SK-N-SH treated with all-trans-retinoic acid at 6 μM for 48 hours (cell line): ENCODE results near the gene ANKRD23.

Source experiments
- ARNTL ChIP-seq: fragments of 450-650 bp; formaldehyde crosslinking; IDR thresholded peaks from 2 replicates; pipeline ENCODE4 v1.5.0; 2020; ENCODE audit warnings: low read depth, mild to moderate bottlenecking, moderate library complexity, borderline replicate concordance
- CSDC2 ChIP-seq: fragments of 250-450 bp; sonication (Bioruptor Pico); IDR thresholded peaks from 2 replicates; pipeline ENCODE4 v1.5.0; 2020; ENCODE audit warnings: mild to moderate bottlenecking, moderate library complexity
- GLIS3 ChIP-seq: fragments of 250-450 bp; sonication (Bioruptor Pico); IDR thresholded peaks from 2 replicates; pipeline ENCODE4 v1.5.0; 2020; ENCODE audit warnings: mild to moderate bottlenecking, moderate library complexity
- ISL1 ChIP-seq: fragments of 250-450 bp; sonication (Bioruptor Pico); IDR thresholded peaks from 2 replicates; pipeline ENCODE4 v2.1.2; 2022; ENCODE audit warnings: mild to moderate bottlenecking, moderate library complexity
- OSR1 ChIP-seq: fragments of 250-450 bp; sonication (Bioruptor Pico); IDR thresholded peaks from 2 replicates; pipeline ENCODE4 v1.8.0; 2022; ENCODE audit warnings: moderate library complexity, mild to moderate bottlenecking, inconsistent platforms
- TOX ChIP-seq: fragments of 250-450 bp; sonication (Bioruptor Pico); IDR thresholded peaks from 2 replicates; pipeline ENCODE4 v1.8.0; 2021; ENCODE audit warnings: mild to moderate bottlenecking, moderate library complexity, borderline replicate concordance
- ZC3H10 ChIP-seq: fragments of 250-450 bp; sonication (Bioruptor Pico); IDR thresholded peaks from 2 replicates; pipeline ENCODE4 v1.5.1; 2021; ENCODE audit warnings: mild to moderate bottlenecking, moderate library complexity
- ZFP30 ChIP-seq: fragments of 450-650 bp; formaldehyde crosslinking; IDR thresholded peaks from 2 replicates; pipeline ENCODE4 v1.5.0; 2022; ENCODE audit warnings: mild to moderate bottlenecking, moderate library complexity
- ZNF565 ChIP-seq: fragments of 450-650 bp; formaldehyde crosslinking; conservative IDR thresholded peaks from 2 replicates; pipeline ENCODE4 v1.5.0; 2020; ENCODE audit warnings: low read depth, mild to moderate bottlenecking, moderate library complexity
- ZNF8 ChIP-seq: fragments of 450-650 bp; formaldehyde crosslinking; IDR thresholded peaks from 2 replicates; pipeline ENCODE4 v1.5.0; 2020; ENCODE audit warnings: mild to moderate bottlenecking, moderate library complexity
- TF ChIP-seq, protein P1 (sequence below): fragments of 250-450 bp; sonication (Bioruptor Pico); IDR thresholded peaks from 2 replicates; pipeline ENCODE4 v1.5.0; 2020; ENCODE audit warnings: mild to moderate bottlenecking, moderate library complexity
- TF ChIP-seq, protein P2 (sequence below): fragments of 250-450 bp; sonication (Bioruptor Pico); IDR thresholded peaks from 2 replicates; pipeline ENCODE4 v1.5.1; 2020; ENCODE audit warnings: low read depth, mild to moderate bottlenecking, moderate library complexity
- TF ChIP-seq, protein P3 (sequence below): fragments of 250-450 bp; sonication (Bioruptor Pico); IDR thresholded peaks from 2 replicates; pipeline ENCODE4 v1.8.0; 2021; ENCODE audit warnings: low read depth, mild to moderate bottlenecking, moderate library complexity, borderline replicate concordance

DNA sequence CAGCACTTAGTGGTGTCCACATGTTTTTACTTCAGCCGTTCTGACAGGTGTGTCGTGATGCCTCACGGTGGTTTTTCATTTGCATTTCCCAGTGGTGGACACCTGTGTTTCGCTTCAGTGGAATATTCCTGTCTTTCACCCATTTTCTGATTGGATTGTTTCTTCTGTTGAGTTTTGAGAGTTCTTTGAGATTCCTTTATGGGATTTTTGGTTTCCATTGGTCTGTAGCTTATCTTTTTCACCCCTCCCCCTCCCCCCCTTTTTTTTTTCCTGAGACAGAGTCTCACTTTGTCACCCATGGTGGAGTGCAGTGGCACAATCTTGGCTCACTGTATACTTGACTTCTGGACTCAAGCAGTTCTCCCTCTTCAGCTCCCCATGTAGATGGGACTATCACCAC is 8.0 kb downstream of the ANKRD23 start:
- TF ChIP-seq, protein P1, sequence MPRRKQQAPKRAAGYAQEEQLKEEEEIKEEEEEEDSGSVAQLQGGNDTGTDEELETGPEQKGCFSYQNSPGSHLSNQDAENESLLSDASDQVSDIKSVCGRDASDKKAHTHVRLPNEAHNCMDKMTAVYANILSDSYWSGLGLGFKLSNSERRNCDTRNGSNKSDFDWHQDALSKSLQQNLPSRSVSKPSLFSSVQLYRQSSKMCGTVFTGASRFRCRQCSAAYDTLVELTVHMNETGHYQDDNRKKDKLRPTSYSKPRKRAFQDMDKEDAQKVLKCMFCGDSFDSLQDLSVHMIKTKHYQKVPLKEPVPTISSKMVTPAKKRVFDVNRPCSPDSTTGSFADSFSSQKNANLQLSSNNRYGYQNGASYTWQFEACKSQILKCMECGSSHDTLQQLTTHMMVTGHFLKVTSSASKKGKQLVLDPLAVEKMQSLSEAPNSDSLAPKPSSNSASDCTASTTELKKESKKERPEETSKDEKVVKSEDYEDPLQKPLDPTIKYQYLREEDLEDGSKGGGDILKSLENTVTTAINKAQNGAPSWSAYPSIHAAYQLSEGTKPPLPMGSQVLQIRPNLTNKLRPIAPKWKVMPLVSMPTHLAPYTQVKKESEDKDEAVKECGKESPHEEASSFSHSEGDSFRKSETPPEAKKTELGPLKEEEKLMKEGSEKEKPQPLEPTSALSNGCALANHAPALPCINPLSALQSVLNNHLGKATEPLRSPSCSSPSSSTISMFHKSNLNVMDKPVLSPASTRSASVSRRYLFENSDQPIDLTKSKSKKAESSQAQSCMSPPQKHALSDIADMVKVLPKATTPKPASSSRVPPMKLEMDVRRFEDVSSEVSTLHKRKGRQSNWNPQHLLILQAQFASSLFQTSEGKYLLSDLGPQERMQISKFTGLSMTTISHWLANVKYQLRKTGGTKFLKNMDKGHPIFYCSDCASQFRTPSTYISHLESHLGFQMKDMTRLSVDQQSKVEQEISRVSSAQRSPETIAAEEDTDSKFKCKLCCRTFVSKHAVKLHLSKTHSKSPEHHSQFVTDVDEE: no peak
- TF ChIP-seq CSDC2 (CRISPR knock-in tag) (no peak), ZNF565 (CRISPR knock-in tag) (no peak), ARNTL (CRISPR knock-in tag) (no peak), ISL1 (CRISPR knock-in tag) (no peak), GLIS3 (CRISPR knock-in tag) (no peak), ZFP30 (CRISPR knock-in tag) (no peak), OSR1 (no peak), ZNF8 (CRISPR knock-in tag) (no peak), TOX (CRISPR knock-in tag) (no peak), ZC3H10 (CRISPR knock-in tag) (no peak)
- TF ChIP-seq, protein P2, sequence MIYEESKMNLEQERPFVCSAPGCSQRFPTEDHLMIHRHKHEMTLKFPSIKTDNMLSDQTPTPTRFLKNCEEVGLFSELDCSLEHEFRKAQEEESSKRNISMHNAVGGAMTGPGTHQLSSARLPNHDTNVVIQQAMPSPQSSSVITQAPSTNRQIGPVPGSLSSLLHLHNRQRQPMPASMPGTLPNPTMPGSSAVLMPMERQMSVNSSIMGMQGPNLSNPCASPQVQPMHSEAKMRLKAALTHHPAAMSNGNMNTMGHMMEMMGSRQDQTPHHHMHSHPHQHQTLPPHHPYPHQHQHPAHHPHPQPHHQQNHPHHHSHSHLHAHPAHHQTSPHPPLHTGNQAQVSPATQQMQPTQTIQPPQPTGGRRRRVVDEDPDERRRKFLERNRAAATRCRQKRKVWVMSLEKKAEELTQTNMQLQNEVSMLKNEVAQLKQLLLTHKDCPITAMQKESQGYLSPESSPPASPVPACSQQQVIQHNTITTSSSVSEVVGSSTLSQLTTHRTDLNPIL (CRISPR knock-in tag): no peak
- TF ChIP-seq, protein P3, sequence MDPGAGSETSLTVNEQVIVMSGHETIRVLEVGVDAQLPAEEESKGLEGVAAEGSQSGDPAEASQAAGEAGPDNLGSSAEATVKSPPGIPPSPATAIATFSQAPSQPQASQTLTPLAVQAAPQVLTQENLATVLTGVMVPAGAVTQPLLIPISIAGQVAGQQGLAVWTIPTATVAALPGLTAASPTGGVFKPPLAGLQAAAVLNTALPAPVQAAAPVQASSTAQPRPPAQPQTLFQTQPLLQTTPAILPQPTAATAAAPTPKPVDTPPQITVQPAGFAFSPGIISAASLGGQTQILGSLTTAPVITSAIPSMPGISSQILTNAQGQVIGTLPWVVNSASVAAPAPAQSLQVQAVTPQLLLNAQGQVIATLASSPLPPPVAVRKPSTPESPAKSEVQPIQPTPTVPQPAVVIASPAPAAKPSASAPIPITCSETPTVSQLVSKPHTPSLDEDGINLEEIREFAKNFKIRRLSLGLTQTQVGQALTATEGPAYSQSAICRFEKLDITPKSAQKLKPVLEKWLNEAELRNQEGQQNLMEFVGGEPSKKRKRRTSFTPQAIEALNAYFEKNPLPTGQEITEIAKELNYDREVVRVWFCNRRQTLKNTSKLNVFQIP (CRISPR knock-in tag): no peak
